ENCODE measurements around the gene OR10H1. TPM values are rescaled to one million over a fixed set of nuclear protein-coding genes. Genes with fewer than 3 reads are reported as not detected.
"Not testable (repeated sequence)": the region's sequence is repeated elsewhere in the genome, so short reads cannot be mapped to it uniquely, and the experiment has no call there.

OR10H1 gene
- total and polyA plus RNA-seq, 3 experiments from 2014 or later, result not detected

GRCh38 chr19:15843203-15843893, 27.9 kb upstream of the OR10H1 start:
- Histone ChIP-seq H3K27me3 (ENCODE audit: insufficient read depth, low read length, poor library complexity, severe bottlenecking) (no peaks in the 10 kb centered on the region), H3K9me3 (ENCODE audit: low read length) (no peaks in the 10 kb centered on the region), H3K4me3 (ENCODE audit: low read length) (no peak overlapping the region), H3K36me3 (ENCODE audit: insufficient read depth, low read length) (no peaks in the 10 kb centered on the region), H3K27ac (ENCODE audit: low read depth, low read length) (no peak overlapping the region), H3K4me1 (ENCODE audit: insufficient read depth, low read length) (peaks cover 39% of the 10 kb centered on the region)
- Mint-ChIP-seq H3K27ac (peak overlapping the region; percentile 7 to 89 (median 74)), H3K9me3 (no peaks in the 10 kb centered on the region), H3K27me3 (no peaks in the 10 kb centered on the region), H3K36me3 (no peaks in the 10 kb centered on the region), H3K4me3 (peak overlapping the region in 6 of 7 donors; percentile 31 to 68 (median 58)), H3K4me1 (peaks cover 35 to 60% (median 52%) of the 10 kb centered on the region in 3 donors)
- ChIA-PET CTCF (interaction anchor here (0.6 to 1.4 kb wide), 2 partner anchors 214 to 339 kb away, joined by 3 to 4 read pairs; no protein-coding TSS in a partner anchor), POLR2A (interaction anchor here (0.9 kb wide), 1 partner anchor 227 kb away, joined by 3 read pairs; no protein-coding TSS in a partner anchor)
- DNase-seq, result no peak

GRCh38 chr19:15841875-15842569, 26.6 kb upstream of the OR10H1 start:
- no peaks in the 10 kb centered on the region for H3K27me3 Mint-ChIP-seq
- H3K27ac ChIP-seq (ENCODE audit: low read depth, low read length), result no peak overlapping the region
- no peaks in the 10 kb centered on the region for H3K9me3 Mint-ChIP-seq
- no peak overlapping the region for H3K4me3 Mint-ChIP-seq
- no peaks in the 10 kb centered on the region for H3K9me3 ChIP-seq (ENCODE audit: low read length)
- no peak for DNase-seq
- peak overlapping the region in 4 of 8 donors; percentile 9 to 61 (median 28) for H3K27ac Mint-ChIP-seq
- H3K4me3 ChIP-seq (ENCODE audit: low read length), result no peak overlapping the region
- H3K4me1 ChIP-seq (ENCODE audit: insufficient read depth, low read length), result peaks cover 39% of the 10 kb centered on the region
- CTCF ChIA-PET, result no interaction called here
- H3K27me3 ChIP-seq (ENCODE audit: insufficient read depth, low read length, poor library complexity, severe bottlenecking), result no peaks in the 10 kb centered on the region
- peaks cover 0 to under 1% (median 0%) of the 10 kb centered on the region in 3 donors for H3K36me3 Mint-ChIP-seq
- H3K4me1 Mint-ChIP-seq, result peaks cover 44 to 69% (median 66%) of the 10 kb centered on the region in 3 donors
- no peaks in the 10 kb centered on the region for H3K36me3 ChIP-seq (ENCODE audit: insufficient read depth, low read length)
- POLR2A ChIA-PET, result no interaction called here

- Mint-ChIP-seq H3K4me1 (peaks cover 43 to 67% (median 60%) of the 10 kb centered on the region in 3 donors), H3K36me3 (peaks cover 0 to 6% (median 0%) of the 10 kb centered on the region in 3 donors), H3K27ac (no peak overlapping the region), H3K4me3 (no peak overlapping the region), H3K27me3 (no peaks in the 10 kb centered on the region), H3K9me3 (no peaks in the 10 kb centered on the region)
- Histone ChIP-seq H3K4me1 (ENCODE audit: insufficient read depth, low read length) (peaks cover 36% of the 10 kb centered on the region), H3K27me3 (ENCODE audit: insufficient read depth, low read length, poor library complexity, severe bottlenecking) (no peaks in the 10 kb centered on the region), H3K4me3 (ENCODE audit: low read length) (no peak overlapping the region), H3K27ac (ENCODE audit: low read depth, low read length) (no peak overlapping the region), H3K36me3 (ENCODE audit: insufficient read depth, low read length) (no peaks in the 10 kb centered on the region), H3K9me3 (ENCODE audit: low read length) (no peaks in the 10 kb centered on the region)
- ChIA-PET CTCF (no interaction called here), POLR2A (no interaction called here)
- DNase-seq, result no peak
Measured at GRCh38 chr19:15840833-15841232, 25.4 kb upstream of the OR10H1 start.

GRCh38 chr19:15839888-15840287, 24.4 kb upstream of the OR10H1 start:
- CTCF ChIA-PET; POLR2A ChIA-PET; H3K27ac Mint-ChIP-seq; H3K9me3 ChIP-seq (ENCODE audit: low read length); H3K27ac ChIP-seq (ENCODE audit: low read depth, low read length); H3K36me3 Mint-ChIP-seq; H3K27me3 Mint-ChIP-seq; DNase-seq; H3K27me3 ChIP-seq (ENCODE audit: insufficient read depth, low read length, poor library complexity, severe bottlenecking); H3K36me3 ChIP-seq (ENCODE audit: insufficient read depth, low read length); H3K9me3 Mint-ChIP-seq; H3K4me3 ChIP-seq (ENCODE audit: low read length): not testable (repeated sequence)
- H3K4me1 ChIP-seq (ENCODE audit: insufficient read depth, low read length), result peaks cover 34% of the 10 kb centered on the region
- peaks cover 42 to 67% (median 52%) of the 10 kb centered on the region in 3 donors for H3K4me1 Mint-ChIP-seq
- H3K4me3 Mint-ChIP-seq, result peak overlapping the region in 1 of 7 donors; percentile 56

GRCh38 chr19:15838351-15838750, 22.9 kb upstream of the OR10H1 start:
- no peaks in the 10 kb centered on the region for H3K27me3 ChIP-seq (ENCODE audit: insufficient read depth, low read length, poor library complexity, severe bottlenecking)
- ChIA-PET POLR2A (interaction anchor here (1.8 kb wide), 1 partner anchor 33 kb away, joined by 5 read pairs; no protein-coding TSS in a partner anchor), CTCF (no interaction called here)
- Mint-ChIP-seq H3K27ac (peak overlapping the region in 2 of 8 donors; percentile 42 to 61), H3K36me3 (peaks cover 0 to 6% (median 0%) of the 10 kb centered on the region in 3 donors), H3K4me3 (peak overlapping the region in 2 of 7 donors; percentile 9 to 33), H3K4me1 (peaks cover 34 to 54% (median 39%) of the 10 kb centered on the region in 3 donors), H3K9me3 (no peaks in the 10 kb centered on the region), H3K27me3 (no peaks in the 10 kb centered on the region)
- H3K4me3 ChIP-seq (ENCODE audit: low read length), result no peak overlapping the region
- H3K9me3 ChIP-seq (ENCODE audit: low read length), result no peaks in the 10 kb centered on the region
- DNase-seq, result no peak
- no peaks in the 10 kb centered on the region for H3K36me3 ChIP-seq (ENCODE audit: insufficient read depth, low read length)
- peaks cover 20% of the 10 kb centered on the region for H3K4me1 ChIP-seq (ENCODE audit: insufficient read depth, low read length)
- peak overlapping the region; percentile 96 for H3K27ac ChIP-seq (ENCODE audit: low read depth, low read length)

GRCh38 chr19:15837221-15837731, 21.8 kb upstream of the OR10H1 start:
- Histone ChIP-seq H3K4me1 (ENCODE audit: insufficient read depth, low read length) (peaks cover 11% of the 10 kb centered on the region), H3K36me3 (ENCODE audit: insufficient read depth, low read length) (no peaks in the 10 kb centered on the region), H3K27ac (ENCODE audit: low read depth, low read length) (peak overlapping the region; percentile 96), H3K9me3 (ENCODE audit: low read length) (no peaks in the 10 kb centered on the region), H3K4me3 (ENCODE audit: low read length) (peak overlapping the region; percentile 95), H3K27me3 (ENCODE audit: insufficient read depth, low read length, poor library complexity, severe bottlenecking) (no peaks in the 10 kb centered on the region)
- Mint-ChIP-seq H3K9me3 (no peaks in the 10 kb centered on the region), H3K36me3 (peaks cover 0 to 6% (median 0%) of the 10 kb centered on the region in 3 donors), H3K4me3 (peak overlapping the region; percentile 91 to 95 (median 93)), H3K4me1 (peaks cover 28 to 45% (median 31%) of the 10 kb centered on the region in 3 donors), H3K27ac (peak overlapping the region; percentile 80 to 99 (median 94)), H3K27me3 (no peaks in the 10 kb centered on the region)
- DNase-seq, result no peak
- ChIA-PET POLR2A (interaction anchor here (0.6 to 1.8 kb wide), 9 partner anchors 28 to 491 kb away, joined by 3 to 9 read pairs (median 4); partner anchors contain the start of genes AP1M1, CYP4F12, FAM32A and KLF2), CTCF (interaction anchor here (1.1 to 1.2 kb wide), 3 partner anchors 26 to 208 kb away, joined by 3 read pairs; no protein-coding TSS in a partner anchor)

GRCh38 chr19:15836330-15837220, 21.1 kb upstream of the OR10H1 start:
- no peaks in the 10 kb centered on the region for H3K27me3 Mint-ChIP-seq
- peaks cover 0 to 6% (median 0%) of the 10 kb centered on the region in 3 donors for H3K36me3 Mint-ChIP-seq
- Histone ChIP-seq H3K4me3 (ENCODE audit: low read length) (peak overlapping the region; percentile 95), H3K4me1 (ENCODE audit: insufficient read depth, low read length) (peaks cover 9% of the 10 kb centered on the region), H3K27ac (ENCODE audit: low read depth, low read length) (peak overlapping the region; percentile 96), H3K27me3 (ENCODE audit: insufficient read depth, low read length, poor library complexity, severe bottlenecking) (no peaks in the 10 kb centered on the region), H3K36me3 (ENCODE audit: insufficient read depth, low read length) (no peaks in the 10 kb centered on the region), H3K9me3 (ENCODE audit: low read length) (no peaks in the 10 kb centered on the region)
- peak overlapping the region; percentile 80 to 99 (median 97) for H3K27ac Mint-ChIP-seq
- ChIA-PET POLR2A (interaction anchor here (0.6 to 1.8 kb wide), 10 partner anchors 27 to 492 kb away, joined by 3 to 9 read pairs (median 4); partner anchors contain the start of genes AP1M1, CYP4F12, FAM32A and KLF2), CTCF (interaction anchor here (1.1 to 1.2 kb wide), 3 partner anchors 25 to 207 kb away, joined by 3 read pairs; no protein-coding TSS in a partner anchor)
- peak; percentile 91 to 99 (median 95) for DNase-seq
- no peaks in the 10 kb centered on the region for H3K9me3 Mint-ChIP-seq
- peaks cover 24 to 39% (median 25%) of the 10 kb centered on the region in 3 donors for H3K4me1 Mint-ChIP-seq
- H3K4me3 Mint-ChIP-seq, result peak overlapping the region; percentile 91 to 95 (median 93)

All from CD8-positive, alpha-beta memory T cell (primary cell).